GF-D8 (cell line): ENCODE data around the gene ACSF2.
"Not testable (repeated sequence)": the region's sequence is repeated elsewhere in the genome, so short reads cannot be mapped to it uniquely, and the experiment has no call there.

ENCODE experiments used
- DNase-seq: peaks from one replicate; lab custom pipeline; 2025; lab: John Stamatoyannopoulos, UW

ACSF2 gene

DNA sequence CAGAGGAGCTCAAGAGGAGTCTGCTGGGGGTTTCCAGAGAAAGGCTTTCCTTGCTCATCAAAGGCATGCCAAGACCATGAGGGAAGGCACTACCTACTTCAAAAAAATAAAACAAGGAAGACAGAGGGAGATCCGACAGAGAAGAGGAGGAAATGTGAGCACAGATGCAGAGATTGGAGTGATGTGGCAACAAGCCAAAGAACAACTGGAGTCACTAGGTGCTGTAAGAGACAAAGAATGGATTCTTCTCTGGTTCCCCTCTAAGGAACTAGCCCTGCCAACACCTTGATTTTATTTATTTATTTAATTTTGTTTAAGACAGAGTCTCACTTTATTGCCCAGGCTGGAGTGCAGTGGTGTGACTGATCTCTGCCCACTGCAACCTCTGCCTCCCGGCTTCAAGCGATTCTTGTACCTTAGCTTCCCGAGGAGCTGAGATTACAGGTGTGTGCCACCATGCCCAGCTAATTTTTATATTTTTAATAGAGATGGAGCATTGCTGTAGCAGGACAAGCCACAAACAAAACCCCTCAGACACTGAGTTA lies 13.8 kb upstream of the ACSF2 start:
- DNase-seq, result no peak

DNA sequence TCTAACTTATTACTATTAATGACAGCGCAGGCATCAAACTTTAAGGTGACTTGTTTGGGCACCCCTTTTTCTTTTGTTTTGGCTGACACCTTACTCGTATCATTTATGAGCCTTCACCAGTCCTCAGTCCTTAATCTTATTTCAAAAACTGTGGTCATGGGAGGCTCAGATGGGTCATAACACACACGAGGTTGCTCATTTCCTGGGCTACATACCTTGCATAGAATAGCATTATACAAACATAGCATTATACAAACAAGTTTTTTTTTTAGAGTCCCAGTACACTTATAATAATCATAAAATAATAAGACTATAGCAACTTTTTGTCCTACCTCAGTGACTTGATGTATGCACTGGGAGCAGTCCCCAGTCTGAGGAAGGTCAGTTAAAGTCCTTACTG lies 11.2 kb upstream of the ACSF2 start:
- DNase-seq, result no peak

DNA sequence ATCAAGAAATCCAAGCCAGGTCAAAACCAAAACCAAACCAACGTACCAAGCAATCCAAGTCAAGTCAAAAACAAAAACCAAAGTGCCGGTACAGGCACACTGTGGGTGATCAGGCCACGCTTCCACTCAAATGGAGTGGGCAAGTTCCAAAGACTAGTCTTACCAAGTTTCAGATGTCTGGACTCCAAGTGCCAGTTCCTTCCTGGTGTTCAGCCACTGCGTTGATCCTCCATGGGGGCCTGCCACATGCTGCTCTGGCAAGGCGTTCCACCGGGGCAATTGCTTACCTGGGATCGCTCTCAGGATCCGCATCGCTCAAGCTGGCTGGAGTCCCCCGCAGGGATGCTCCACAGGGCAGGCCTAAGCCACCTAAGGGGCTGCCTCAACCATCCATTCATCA lies 6.4 kb upstream of the ACSF2 start:
- DNase-seq, result not testable (repeated sequence)

DNA sequence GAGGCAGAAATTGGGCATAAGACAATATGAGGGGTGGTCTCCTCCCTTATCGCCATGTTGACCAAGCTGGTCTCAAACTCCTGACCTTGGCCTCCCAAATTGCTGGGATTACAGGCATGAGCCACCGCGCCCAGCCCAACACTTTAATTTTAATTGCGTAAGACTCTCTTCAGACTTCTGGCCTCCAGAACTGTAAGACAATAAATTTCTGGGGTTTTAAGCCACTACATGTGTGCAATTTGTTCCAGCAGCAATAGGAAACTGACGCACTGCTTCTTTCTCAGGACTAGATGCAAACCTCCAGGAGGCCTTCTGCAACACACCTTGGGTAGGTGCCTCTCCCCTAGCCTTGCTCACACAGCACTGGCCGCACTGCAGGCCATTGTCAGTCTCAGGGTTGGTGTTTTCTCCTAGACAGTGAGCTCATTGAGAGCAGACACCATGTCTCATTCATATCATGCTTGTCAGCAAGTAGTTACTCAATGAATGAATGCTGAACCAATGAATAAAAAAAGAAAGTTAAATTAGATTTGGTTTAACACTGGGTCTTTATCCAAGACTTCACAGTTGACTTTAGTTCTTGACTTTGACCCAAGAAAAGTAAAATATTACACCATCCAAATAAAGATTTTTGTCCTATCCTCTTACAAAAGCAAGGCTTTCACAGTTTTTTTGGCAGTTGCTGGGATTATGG lies 5.5 kb upstream of the ACSF2 start:
- no peak for DNase-seq

DNA sequence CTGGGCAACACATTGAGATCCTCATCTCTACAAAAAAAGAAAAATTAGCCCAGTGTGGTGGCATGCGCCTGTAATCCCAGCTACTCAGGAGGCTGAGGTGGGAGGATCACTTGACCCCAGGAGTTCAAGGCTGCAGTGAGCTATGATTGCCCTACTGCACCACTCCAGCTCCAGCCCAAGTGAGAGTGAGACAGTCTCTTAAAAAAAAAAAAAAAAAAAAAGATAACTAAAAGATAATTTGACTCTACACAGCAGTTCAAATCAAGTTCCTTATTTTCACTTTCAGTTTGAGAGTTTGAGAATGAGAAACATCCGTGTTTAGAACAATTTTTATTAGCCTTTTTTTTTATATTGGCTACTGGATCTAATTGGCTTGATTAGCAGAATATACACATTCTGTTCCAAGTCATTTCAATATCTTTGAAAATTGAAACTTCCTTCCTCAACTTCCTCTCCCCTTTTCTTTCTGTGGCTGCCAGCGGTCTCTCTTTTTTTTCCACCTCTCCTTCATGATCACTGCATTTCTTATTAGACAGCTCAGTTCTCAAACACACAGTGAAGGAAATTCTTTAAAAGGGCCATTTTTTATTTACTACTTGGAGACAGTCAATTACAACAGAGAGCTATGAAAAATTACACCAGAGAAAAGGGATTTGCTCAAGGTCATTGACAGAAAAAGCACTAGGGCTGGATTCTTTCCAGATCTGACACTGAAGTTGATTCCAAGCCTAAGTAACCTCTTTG lies 4.5 kb upstream of the ACSF2 start:
- peak; percentile 34 for DNase-seq

DNA sequence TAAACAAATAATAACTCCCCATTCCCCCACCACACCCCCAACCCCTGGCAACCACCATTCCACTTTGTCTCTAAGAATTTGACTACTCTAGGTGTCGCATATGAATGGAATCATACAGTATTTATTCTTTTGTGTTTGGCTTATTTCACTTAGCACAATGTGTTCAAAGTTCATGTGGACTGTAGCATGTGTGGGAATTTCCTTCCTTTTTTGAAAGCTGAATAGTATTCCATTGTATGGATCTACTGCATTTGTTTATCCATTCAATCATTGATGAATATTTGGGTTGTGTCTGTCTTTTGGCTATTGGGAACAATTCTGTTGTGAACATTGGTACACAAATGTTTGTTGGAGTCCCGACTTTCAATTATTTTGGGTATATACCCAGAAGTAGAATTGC lies 3.3 kb upstream of the ACSF2 start:
- DNase-seq, result no peak

DNA sequence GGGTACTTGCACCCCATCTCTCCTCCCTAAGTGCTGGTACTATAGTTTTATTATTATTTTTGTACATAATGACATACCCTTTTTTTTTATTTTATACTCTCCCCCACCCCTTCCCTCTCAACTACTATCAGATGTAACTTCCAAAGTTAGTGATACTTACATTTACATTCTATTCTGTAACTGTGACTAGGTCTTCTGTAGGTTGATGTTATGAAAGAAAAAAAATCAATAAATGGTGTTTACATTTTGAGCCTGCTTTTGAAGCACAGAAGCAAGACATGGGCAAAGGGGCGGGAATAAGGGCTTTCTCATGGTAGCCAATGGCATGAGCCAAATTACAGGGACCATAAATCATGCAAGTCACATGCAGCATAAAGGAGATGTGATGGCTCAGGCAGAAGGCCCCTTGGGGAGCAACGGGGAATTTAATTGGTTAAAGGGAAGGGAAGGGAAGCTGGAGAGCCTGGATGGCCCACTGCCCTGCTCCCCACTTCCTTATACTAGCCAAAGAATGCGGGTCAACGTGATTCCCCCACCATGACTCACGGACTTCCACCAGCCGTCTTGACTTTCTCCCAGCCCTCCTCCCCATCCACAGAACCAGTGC lies 2.4 kb upstream of the ACSF2 start:
- no peak for DNase-seq

DNA sequence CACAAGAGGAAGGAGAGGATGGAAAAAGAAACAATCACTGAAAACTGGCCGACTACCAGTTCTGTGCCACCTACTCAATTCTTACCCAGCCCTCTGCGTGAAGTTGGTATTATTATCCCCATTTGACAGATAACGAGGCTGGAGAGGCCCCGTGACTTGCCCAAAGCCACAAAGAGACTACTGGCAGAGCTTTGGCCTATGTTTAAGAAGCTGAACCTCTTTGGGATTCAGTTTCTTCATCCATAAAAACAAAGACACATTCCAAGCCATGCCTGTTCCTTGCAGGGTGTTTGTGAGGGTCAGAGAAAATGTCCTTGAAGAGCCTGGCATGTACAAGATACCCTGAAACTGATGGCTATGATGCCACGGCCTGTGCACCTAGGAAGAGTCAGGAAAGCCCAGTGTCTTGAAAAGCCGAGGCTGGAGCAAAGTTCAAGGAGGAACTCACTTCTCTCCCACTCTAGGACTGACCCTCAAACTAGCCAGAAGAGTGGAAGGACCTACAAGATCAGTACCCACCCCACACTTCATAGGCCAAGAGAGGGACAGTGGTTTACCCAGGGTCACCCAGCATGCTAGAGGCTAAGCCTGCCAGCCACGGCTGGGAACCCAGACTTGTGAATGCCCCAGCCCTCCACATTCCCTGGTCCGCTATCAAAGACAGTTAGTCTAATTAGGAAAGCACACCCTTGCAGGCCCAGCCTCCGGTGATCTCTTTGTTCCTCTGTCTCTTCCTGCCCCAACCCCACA lies 1.6 kb upstream of the ACSF2 start:
- no peak for DNase-seq

DNA sequence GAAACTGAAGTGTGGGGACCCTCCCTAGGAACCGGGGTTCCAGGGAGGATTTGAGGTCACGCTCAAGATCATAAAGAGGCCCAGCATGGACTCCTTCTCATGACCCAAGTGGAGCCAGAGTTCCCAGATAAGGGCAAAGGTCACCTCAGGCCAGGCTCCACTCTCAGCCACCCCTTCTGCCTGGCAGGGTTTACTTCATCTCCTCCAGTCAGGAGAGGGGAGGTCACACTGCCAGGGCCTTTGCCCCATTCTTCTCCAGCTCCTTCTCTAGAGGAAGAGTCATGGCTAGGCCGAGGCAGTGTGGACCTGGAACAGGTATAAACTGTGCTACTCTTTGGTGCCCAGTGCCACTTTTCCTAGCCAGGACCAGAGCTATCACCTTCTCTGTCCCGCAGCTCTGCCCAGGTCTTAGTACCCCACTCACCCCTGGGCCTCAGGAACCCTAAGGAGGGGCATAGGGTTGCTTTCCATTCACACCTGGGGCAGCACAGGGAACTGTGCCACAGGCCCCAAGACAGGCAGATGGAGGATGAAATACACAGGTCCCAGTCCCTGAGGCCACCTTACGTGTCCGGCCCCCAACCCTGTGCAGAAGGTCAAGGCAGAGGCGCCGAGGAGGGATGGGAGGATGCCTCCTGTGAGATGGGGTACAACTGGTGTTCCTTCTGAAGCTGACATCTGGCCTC lies 879 bp upstream of the ACSF2 start:
- DNase-seq, result no peak

DNA sequence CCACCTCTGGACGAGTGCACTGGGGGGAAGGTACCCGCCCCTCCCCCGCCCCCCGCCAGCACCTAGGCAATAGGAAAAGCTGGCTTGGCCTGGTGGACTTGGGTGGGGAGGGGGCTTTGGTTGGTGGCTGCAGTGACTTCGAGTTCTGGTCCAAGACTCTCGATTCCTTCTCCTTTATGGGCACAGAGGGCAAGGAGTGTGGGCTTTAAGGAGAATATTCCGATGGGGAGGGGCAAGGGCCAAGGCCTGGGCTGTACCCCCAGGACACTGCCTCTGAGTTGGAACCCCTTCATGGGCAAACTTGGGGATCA lies 409 bp downstream of the ACSF2 start:
- DNase-seq, result no peak

DNA sequence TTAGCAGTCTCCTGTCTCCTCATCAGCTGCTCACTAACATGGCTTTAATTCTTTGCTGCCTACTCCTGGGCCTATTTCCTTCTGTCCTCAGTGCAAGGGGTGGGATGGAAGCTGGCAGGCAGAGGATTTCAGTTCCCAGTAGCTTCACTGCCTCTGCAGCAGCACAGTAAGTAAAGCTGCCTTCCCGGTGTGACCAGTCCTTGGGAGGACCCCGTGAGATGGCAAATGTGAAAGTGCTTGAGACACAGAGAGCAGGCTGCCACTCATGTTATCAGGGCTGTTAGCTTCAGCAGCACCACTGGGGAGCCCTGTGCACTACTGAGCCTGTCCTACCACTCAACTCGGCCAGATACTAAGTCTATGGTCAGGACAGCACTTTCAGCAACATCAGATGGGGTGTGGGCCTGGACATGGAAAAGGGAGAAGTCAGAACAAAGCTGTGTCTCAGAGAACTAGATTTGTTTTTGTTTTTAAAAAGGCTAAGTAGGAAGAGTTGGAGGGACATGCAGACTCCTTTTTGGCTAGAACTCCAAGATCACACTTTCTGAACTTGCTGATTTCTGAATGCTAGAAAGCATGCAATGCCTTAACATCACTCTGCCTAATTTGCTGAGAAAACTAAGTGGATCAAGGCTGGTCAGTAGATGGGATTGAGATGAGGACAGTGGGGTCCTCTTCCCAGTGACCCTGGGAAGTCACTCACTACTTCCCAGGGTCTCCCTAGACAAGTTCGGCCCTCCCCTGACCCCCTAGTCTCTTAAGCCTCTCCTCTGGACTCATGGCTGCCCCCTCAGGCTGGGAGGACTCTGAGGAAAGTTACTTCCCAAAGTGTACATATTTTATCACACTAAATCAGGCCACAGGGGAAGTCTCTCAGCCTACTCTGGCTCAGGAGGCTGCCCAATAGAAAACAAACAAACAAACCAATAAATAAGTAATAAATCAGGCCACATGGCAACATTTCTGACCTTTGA lies 1.1 kb downstream of the ACSF2 start:
- DNase-seq, result peak; percentile 29

DNA sequence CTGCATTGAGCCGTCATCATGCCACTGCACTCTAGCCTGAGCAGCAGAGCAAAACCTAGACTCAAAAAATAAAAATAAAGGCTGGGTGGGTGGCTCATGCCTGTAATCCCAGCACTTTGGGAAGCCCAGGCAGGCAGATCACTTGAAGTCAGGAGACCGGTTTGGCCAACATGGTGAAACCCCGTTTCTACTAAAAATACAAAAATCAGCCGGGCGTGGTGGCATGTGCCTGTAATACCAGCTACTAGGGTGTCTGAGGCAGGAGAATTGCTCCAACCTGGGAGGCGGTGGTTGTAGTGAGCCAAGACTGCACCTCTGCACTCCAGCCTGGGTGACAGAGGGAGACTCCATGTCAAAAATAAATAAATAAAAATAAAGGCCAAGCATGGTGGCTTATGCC lies 2.1 kb downstream of the ACSF2 start:
- DNase-seq, result not testable (repeated sequence)

DNA sequence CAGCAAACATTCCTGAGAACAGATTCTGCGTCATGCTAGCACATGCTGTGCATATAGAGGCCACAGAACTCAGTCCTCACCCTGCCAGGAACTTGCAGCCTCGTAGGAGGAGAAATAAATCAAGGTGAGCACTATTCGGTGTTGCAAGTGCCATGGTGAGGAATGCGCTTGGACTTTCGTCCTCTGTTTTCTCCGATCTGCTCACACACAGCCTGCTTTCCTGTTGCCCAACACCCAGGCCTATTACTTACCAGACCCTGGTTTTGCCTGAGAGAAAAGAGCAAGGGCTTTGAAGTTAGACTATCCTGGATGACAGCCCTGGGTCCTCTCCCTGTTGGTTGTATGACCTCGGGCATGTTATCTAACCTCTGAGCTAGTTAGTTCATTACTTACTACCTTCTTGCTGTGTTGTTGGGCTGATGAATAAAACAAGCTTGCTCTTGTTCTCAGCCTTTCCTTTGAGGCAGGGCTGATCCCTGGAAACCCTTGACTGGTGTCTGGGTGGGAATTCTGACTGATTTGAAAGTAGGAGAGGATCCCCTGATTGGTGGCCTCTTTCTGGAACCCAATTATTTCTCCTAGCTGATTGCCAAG lies 2.9 kb downstream of the ACSF2 start:
- no peak for DNase-seq

DNA sequence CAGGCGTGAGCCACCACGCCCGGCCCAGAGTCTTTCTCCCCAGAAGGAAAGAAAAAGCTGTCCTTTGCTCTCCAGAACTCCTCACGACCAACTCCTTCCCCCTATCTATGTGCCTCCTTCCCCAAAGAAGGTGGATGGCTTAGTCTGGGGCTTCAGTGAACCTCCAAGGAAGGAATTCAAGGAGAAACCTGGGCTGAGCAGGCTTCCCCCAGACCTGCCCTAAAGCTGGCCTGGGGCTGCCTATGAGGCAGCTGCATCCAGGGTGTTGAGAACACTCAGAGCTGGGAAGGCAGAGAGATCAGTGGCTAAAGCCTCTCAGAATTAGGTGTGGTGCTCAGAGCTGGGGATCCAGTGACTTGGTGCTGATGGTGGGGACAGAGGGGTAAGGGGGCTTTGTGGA lies 3.8 kb downstream of the ACSF2 start:
- DNase-seq, result no peak

DNA sequence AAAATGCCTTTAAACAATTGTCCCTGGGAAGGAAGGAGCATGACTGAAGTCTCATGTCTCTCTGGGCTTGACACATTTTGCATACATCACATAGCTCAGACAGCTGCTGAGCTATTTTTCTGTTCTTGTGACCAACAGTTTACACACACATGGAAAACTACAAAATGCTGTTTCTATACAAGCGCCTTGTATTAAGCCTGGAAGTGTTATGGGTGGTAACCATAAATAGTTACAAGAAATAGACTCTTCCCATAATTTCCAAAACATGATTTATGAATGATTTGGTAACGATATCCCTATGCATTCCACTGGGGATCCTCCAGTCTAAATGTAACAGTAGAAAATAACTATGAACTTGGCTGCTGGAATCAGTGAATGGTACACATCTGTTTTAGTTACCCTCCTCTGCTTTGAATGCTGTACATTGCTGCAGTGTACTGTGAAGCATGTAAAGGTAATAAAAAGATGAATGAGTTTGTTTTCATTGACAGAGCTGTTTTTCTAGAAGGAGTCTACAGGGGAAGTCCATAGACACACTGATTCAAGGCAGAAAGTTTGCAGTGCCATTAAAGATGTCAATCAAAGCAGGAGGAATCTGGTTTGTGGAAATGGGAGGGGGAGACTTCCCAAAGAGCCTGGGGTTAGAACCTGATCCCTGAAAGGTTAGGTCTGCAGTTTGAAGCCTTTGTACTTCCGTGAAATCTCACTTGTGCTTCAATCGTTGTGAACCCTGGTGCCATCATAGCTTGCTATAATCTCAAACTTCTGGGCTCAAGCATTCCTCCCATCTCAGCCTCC lies 5.0 kb downstream of the ACSF2 start:
- DNase-seq, result no peak

DNA sequence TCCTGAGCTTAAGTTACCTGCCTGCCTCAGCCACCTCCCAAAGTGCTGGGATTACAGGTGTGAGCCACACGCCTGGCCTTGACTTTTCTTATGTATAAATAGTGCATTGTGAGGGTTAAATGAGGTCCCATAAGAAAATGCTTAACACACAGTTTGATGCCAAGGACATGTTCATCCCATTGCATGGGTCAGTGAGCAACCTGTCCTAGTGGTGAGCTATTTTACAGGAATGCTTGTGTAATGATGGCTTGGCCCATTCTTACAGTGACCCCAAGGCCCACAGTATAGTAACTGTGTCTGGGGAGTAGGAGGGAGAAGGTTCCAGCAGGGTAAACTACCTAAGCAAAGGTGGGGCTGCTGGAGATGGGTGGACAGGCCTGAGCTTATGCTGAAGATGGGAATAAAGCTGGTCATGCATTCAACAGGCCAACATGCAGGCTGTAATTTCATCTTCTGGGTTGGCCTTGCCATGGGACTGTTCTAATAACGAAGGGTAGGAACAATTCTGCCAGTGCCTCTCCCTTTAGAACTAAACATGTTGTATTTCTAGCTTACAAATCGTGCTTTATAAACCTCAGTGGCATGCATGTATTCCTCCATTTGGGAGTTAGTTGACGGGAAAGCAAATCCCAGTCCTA lies 6.2 kb downstream of the ACSF2 start:
- no peak for DNase-seq

DNA sequence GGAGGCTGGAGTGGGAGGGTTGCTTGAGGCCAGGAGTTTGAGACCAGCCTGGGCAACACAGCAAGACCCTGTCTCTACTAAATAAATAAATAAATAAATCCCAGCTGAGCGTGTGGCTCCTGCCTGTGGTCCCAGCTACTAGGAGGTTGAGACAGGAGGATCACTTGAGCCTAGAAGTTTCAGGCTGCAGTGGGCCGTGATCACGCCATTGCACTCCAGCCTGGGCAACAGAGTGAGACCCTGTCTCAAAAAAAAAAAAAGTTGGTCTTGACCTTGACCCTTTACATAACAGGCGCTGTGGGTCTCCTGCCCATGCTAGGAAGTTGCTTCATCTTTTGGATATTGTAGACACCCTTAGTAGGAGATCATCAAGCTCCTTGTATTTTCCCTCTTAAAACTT lies 11.4 kb downstream of the ACSF2 start:
- DNase-seq, result no peak

DNA sequence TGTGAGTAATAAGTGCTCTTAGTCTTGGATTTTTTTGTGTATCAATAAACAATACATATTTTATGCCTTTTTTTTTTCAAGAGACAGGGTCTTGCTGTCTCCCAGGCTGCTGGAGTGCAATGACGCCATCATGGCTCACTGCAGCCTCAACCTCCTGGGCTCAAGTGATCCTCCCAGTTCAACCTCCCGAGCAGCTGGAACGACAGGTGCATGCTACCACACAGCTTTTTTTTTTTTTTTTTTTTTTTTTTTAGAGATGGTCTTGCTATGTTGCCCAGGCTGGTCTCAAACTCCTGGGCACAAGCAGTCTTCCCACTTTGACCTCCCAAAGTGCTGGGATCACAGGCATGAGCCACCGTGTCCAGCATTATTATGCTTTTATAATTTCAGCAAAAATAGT lies 13.0 kb downstream of the ACSF2 start:
- no peak for DNase-seq
